NT2/D1 (cell line): ENCODE results near the gene AMIGO3.

Source experiments
- DNase-seq: peaks from one replicate; pipeline ENCODE4 v3.0.0-alpha.2; 2011; ENCODE audit warnings: low read depth, low spot score
- H3K27me3 ChIP-seq: 2 replicates; pipeline ENCODE4 v1.6.0; 2011; ENCODE audit warnings: mild to moderate bottlenecking; ENCODE audit not compliant: insufficient read length, insufficient read depth
- H3K36me3 ChIP-seq: 2 replicates; pipeline ENCODE4 v1.6.1; 2011; ENCODE audit warnings: mild to moderate bottlenecking, low read length, mixed read lengths; ENCODE audit not compliant: insufficient read depth, insufficient read length
- H3K4me1 ChIP-seq: 2 replicates; pipeline ENCODE4 v1.5.1; 2011; ENCODE audit not compliant: insufficient read depth, insufficient read length
- H3K4me3 ChIP-seq: 2 replicates; pipeline ENCODE4 v1.5.1; 2011; ENCODE audit warnings: low read depth; ENCODE audit not compliant: insufficient read length
- H3K9ac ChIP-seq: 2 replicates; pipeline ENCODE4 v1.6.0; 2011; ENCODE audit warnings: low read depth; ENCODE audit not compliant: insufficient read length
- H3K9me3 ChIP-seq: 2 replicates; pipeline ENCODE4 v1.5.1; 2011; ENCODE audit warnings: mild to moderate bottlenecking, low read length; ENCODE audit not compliant: insufficient read depth
- SUZ12 ChIP-seq: IDR thresholded peaks from 2 replicates; pipeline ENCODE4 v1.6.1; 2011; ENCODE audit not compliant: insufficient read length, insufficient read depth; ENCODE audit errors: extremely low read depth
- YY1 ChIP-seq: IDR thresholded peaks from 2 replicates; pipeline ENCODE4 v1.6.1; 2011; ENCODE audit not compliant: insufficient read length, insufficient read depth
- ZNF274 ChIP-seq: IDR thresholded peaks from 2 replicates; pipeline ENCODE4 v1.6.1; 2011; ENCODE audit warnings: mild to moderate bottlenecking, low read depth, low read length

The AMIGO3 gene

DNA sequence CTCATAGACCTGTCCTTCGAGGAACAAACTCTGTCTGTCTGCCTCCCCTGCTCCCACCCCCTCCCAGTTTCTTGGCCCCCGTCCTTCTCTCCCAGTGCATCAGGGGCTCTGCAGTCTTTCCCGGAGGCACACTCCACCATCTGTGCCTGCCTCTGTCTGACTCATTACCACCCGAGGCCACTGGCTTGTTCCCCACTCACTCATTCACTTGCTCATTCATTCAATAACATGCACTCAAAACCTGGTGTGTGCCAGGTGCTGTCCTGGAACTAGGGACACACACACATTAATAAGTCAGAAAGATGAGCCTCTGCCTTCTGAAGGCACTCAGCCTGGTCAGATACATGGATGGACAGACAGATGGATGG lies 12.4 kb downstream of the AMIGO3 start:
- no peak for DNase-seq
- no peak overlapping the region for H3K9ac ChIP-seq
- H3K27me3 ChIP-seq, result no peaks in the 10 kb centered on the region
- TF ChIP-seq YY1 (no peak), ZNF274 (no peak), SUZ12 (no peak)
- H3K9me3 ChIP-seq, result no peaks in the 10 kb centered on the region
- H3K36me3 ChIP-seq, result peaks cover 59% of the 10 kb centered on the region
- H3K4me1 ChIP-seq, result peaks cover 19% of the 10 kb centered on the region
- H3K4me3 ChIP-seq, result no peak overlapping the region

DNA sequence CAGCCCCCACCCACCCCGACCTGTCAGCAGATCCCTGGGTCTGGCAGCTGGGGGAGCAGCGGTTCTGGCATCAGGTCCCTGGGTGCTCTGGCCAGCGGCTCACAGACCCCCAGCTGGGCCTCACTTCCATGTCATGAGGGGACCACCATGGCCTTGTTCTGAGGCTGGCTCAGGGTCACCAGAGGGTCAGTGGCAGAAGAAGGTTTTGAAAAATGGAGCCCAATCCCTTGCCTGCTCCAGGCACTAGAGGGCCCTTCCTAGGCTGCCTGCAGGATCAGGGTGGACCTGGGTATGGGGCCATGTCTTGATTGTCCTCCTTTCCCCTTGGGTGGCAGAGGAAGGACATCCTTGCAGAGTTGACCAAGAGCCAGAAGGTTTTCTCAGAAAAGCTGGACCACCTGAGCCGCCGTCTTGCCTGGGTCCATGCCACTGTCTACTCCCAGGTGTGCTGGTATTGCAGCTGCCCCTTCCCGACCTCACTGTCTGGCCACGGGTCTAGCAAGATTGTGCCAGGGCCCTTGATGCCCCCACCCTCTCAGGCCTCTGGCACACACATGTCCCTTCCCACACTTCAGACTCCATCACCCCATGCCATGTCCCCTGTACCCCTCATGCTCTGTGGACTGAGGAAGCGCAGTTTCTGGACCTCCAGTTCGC lies 12.9 kb downstream of the AMIGO3 start:
- Histone ChIP-seq H3K27me3 (no peaks in the 10 kb centered on the region), H3K9ac (no peak overlapping the region), H3K9me3 (no peaks in the 10 kb centered on the region), H3K4me1 (peaks cover 18% of the 10 kb centered on the region), H3K36me3 (peaks cover 62% of the 10 kb centered on the region), H3K4me3 (no peak overlapping the region)
- DNase-seq, result no peak
- TF ChIP-seq ZNF274 (no peak), SUZ12 (no peak)

DNA sequence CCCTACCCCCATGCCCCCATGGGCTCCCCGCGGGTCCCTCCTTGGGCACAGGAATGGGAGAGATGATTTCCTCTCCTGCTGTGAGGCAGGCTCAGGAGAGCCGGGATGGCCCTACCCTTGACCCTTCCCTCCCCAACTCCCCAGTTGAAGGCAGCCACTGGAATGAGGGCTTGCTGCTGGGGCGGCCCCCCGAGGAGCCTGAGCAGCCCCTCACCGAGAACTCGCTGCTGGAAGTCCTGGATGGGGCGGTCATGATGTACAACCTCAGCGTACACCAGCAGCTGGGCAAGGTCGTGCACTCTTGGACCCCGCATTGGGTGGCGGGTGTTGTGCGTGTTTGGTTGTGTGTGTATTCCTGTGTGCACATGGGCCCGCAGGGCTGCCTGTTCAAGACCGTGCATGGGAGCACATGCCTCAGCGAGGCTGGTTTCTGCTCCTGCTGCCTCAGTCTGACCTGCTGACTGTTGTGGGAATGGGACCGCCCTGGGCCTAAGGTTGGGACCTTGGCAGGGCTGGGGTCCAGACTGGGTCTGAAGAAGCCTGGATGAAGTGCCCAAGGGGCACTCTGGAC lies 14.0 kb downstream of the AMIGO3 start:
- H3K4me1 ChIP-seq, result peaks cover 21% of the 10 kb centered on the region
- H3K9ac ChIP-seq, result no peak overlapping the region
- H3K36me3 ChIP-seq, result peaks cover 68% of the 10 kb centered on the region
- no peak for DNase-seq
- no peak overlapping the region for H3K4me3 ChIP-seq
- no peaks in the 10 kb centered on the region for H3K27me3 ChIP-seq
- no peak for TF ChIP-seq SUZ12
- no peak for TF ChIP-seq YY1
- TF ChIP-seq ZNF274, result no peak
- H3K9me3 ChIP-seq, result no peaks in the 10 kb centered on the region

DNA sequence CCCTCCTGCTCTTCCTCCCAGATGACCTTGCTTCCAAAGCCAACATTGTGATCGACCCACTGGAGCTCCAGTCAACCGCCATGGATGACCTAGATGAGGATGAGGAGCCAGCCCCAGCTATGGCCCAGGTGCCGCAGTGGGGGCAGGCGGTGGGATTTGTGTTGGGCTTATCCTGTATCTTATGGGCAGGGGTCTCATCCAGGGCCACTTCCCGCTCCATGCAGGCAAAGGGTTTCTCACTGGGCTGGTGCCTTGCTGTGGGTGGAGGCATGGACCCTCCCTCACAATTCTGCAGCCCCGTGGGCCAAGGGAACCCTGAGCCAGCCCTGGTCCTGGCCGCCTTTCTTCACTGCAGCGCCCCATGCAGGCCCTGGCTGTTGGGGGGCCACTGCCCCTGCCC lies 14.9 kb downstream of the AMIGO3 start:
- H3K4me3 ChIP-seq, result no peak overlapping the region
- no peaks in the 10 kb centered on the region for H3K9me3 ChIP-seq
- no peak for DNase-seq
- TF ChIP-seq YY1 (no peak), SUZ12 (no peak), ZNF274 (no peak)
- no peaks in the 10 kb centered on the region for H3K27me3 ChIP-seq
- no peak overlapping the region for H3K9ac ChIP-seq
- peaks cover 75% of the 10 kb centered on the region for H3K36me3 ChIP-seq
- H3K4me1 ChIP-seq, result peaks cover 22% of the 10 kb centered on the region

DNA sequence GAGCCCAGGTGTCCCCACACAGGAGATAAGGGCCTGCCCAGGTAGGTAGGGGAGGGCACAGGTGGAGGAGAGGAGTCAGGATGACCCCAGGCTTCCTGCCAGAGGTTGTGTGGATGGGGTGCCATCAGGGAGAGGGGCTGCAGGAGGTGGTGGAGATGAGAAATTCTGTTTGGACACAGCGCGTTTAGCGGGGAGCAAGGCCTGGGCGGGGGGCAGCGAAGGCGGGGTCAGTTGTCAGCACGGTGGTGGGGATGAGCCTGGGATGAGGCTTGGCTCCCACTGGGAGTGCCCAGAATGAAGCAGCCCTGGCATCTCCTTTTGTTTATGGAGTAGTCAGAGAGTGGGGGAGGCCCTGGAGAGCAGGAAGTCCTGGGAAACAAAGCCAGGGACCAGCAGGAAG lies 15.5 kb downstream of the AMIGO3 start:
- H3K4me3 ChIP-seq, result no peak overlapping the region
- peaks cover 25% of the 10 kb centered on the region for H3K4me1 ChIP-seq
- H3K9ac ChIP-seq, result peak overlapping the region; percentile 46
- H3K9me3 ChIP-seq, result no peaks in the 10 kb centered on the region
- no peaks in the 10 kb centered on the region for H3K27me3 ChIP-seq
- DNase-seq, result no peak
- peaks cover 75% of the 10 kb centered on the region for H3K36me3 ChIP-seq
- TF ChIP-seq SUZ12, result no peak

DNA sequence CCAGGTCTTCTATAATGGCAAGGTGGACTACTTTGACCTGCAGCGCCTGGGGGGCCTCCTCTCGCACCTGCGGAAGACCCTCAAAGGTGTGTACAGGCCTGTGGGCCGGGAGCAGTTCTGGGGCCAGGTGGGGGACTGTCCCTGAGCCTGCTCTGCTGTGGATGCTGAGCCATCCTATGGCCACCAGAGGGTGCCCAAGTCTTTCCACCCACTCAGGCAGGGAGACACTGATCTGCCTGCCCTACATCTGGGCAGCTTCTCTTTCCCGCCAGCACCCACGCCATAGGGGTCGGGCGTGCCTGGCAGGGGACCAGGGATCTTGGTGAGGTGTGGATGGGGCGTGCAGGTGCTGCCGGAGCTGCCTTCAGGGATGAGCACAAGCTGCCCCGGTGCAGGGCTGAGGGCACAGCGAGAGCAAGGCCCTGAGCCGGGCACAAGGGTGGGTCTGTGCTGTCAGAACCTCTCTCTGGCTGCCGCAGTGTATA lies 16.0 kb downstream of the AMIGO3 start:
- Histone ChIP-seq H3K4me1 (peaks cover 29% of the 10 kb centered on the region), H3K36me3 (peaks cover 80% of the 10 kb centered on the region), H3K9me3 (no peaks in the 10 kb centered on the region), H3K27me3 (no peaks in the 10 kb centered on the region), H3K4me3 (no peak overlapping the region), H3K9ac (peak overlapping the region; percentile 46)
- TF ChIP-seq SUZ12, result no peak
- no peak for TF ChIP-seq YY1
- no peak for TF ChIP-seq ZNF274
- no peak for DNase-seq

DNA sequence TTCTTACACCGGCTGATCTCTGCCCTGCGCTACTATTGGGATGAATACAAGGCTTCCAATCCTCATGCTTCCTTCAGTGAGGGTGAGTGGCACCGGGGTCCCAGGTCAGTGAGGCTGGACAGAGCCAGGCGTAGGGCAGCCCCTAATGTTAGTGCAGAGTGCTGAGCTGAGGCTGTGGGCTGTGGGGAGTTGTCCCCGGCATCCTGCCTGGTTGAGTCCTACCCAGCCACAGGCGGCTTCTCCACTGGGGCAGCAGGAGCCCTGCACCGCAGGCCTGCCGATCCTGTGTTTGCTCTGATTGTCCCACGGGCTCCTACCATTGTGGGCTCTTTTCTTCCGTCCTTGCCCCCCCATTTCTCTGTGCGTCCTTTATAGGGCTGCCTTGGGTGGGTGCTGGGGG lies 16.8 kb downstream of the AMIGO3 start:
- no peak overlapping the region for H3K4me3 ChIP-seq
- no peaks in the 10 kb centered on the region for H3K9me3 ChIP-seq
- peaks cover 29% of the 10 kb centered on the region for H3K4me1 ChIP-seq
- no peak for DNase-seq
- TF ChIP-seq SUZ12, result no peak
- H3K9ac ChIP-seq, result no peak overlapping the region
- H3K36me3 ChIP-seq, result peaks cover 84% of the 10 kb centered on the region
- no peaks in the 10 kb centered on the region for H3K27me3 ChIP-seq
